ENCODE results near the gene MGP.

Gene MGP

DNA sequence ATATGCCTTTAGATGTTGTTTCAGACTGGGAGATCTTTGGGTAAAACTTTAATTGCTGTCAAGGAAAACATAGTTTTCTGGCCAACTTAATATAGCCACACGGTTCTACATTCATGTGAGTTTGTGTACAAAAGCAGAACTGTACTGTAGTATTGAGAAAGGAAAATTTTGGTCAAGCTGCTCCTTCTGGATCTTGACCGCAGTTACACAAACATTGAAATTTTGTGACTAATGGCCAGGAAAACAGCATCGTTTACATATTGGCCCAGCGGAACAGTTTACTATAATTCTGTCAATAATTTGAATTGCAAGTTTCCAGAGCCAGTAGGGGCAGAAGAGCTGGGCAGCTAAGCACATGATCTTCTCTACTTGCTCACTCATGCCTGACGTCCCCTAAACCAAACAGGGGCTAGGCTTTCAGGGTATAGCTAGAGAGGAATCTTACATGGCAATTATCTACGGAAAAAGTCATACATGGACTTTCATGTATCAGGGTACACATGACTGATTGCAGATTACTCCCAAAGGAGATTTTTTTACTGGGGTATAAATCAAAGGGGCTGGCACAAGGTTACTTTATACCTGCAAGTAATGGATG is 31.0 kb downstream of the MGP start:
- DNase-seq, result no peak

DNA sequence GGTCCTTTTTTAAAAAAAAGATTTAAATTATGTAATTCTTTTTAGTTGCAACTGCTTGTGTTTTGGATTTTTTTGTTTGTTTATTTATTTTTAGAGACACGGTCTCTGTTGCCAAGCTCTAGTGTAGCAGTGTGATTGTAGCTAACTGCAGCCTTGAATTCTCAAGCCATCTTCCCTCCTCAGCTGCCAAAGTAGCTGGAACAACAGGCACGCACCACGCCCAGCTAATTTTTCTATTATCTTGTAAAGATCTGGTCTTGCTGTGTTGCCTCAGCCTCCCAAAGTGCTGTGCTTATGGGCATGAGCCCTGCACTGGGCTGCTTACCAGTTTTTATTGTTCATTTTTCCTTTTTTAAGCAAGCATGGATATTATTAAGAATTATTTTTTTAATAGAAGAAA is 31.7 kb downstream of the MGP start:
- DNase-seq, result no peak

DNA sequence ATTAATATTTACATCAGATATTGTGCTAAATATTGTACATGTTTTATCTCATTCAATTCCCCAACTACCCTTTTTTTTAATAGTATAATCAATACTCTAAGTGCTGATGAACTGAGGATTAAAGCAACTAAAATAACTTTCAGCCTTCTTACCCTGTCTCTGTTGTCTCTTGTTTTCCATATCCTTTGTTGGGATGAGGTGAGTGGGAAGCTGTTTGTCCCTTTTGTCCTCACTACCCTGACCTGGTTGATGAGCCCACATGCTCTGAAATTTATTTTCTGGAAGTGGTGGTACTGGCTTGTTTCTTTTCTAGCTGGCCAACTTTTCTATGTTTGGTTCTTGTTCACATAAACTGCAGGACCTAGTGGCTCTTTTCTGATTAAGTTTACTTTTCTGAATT is 32.8 kb downstream of the MGP start:
- no peak for DNase-seq

DNA sequence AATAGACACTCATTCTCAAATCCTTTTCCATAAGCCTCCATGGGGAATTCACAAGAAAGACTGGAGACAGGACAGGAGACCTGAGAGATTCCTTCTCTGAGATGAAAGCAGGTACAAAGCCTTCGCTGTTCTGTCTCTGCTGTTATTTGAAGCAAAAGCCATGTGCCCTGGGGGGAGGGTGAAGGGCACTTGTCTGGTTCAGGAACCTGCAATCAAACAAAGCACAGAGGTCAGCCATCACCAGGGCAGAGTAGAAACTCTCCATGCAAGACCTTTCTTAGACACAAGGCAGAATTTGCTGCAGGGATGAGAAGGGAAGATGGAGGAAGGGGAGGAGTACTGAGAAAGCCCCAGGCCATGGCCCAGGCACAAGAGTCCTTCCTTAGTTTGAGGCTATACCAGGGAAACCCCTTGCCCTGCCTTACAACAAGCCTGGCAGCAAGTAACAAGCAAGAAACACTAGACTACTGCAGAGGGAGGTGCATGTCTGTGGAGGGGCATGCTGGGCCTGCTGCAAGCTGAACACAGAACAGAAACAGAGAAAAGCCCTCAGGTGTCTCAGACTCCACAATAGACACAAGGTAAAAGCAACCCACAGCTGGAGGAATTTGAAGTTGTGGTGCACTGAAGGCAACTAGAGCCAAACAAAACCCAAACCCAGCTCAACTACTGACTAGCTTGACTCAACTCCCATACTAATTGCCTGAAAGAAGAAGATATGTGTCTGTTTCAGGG is 34.6 kb downstream of the MGP start:
- no peak for DNase-seq

DNA sequence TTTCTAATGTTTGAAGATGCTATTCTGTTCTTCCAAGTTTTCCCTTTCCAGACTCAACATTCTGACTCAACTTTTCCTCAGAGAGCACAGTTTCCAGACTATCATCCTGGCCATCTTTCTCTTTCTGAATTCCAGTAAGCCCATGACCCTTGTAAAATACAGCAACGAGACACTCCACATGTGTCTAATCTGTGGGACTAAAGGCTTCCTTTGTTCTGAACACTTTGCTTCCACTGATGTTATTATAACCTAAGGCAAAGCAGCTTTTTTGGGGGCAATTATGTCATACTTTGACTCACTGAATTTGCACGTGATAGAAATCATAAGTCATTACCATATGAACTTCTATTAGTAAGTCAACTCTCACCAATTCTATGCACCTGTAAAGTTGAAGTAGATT is 36.0 kb downstream of the MGP start:
- no peak for DNase-seq

DNA sequence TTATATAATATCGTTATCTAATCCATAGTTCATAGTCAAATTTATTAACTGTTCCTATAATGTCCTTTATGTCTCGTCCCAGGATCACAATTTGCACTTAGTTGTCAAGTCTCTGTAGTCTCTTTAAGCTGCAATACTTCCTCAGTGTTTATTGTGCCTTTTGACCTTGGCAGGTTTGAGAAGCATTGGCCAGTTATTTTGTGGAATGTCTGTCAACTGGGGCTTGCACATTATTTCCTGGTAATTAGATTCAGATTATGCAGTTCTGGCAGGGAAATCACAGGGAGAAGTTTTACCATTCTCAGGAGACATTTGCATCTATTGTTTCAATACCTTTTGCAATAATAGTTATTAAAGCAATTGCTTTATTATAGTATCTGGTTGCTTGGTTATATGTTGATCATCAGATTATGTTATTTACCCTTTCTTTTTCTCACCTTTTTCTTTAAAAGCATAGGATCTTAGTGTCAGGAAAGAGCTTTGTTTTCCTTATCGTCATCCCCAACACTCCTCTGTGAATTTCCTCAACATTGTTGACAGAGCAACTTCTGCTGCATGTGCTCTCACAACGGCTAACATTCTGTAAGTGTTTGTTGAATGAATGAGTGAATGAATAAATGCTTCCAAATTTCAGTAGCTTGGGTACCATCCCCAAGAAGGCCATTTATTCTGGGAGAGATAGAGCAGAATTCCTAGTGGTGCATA is 38.6 kb downstream of the MGP start:
- no peak for DNase-seq

DNA sequence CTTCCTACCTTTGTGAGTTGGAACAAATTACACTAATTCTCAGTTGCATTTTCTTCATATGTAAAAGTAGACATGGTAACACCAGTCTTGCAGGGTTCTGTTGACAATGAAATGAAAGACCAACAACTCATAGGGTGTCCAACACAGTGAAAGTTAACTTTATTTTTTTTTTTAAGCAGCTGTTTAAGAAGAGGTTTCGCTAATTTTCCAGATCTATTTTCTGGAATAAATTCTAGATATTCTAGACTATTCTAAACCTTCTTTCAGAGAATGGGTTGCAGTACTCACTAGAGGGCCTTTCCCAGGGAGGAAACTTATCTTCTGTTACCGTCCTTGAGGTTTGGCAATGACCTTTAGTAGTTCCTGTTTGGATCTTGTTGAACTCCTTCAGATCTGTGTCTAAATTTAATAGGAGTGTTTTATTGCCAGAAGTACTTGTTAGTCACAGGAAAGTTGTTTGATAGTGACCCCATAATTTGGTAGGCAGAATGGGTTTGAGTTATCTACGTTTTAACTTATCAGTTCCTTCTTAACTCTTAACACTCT is 39.5 kb downstream of the MGP start:
- DNase-seq, result no peak

DNA sequence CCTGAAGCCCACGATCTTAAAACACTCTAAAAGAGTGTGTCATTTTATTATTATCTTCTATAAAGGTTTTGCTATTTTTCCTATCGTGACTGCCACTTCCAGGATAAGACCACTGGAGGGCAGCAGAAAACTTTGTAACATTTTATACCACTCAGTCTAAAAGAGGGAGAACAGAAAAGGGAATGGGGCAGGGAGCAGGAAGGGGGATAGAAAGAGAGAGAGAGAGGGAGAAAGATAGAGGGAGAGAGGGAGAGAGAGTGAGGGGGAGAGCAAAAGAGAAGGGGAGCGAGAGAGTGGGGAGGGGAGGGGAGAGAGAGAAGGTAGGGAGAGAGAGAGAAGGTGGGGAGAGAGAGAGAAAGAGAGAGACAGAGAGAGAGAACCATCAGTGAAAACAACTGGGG is 40.3 kb downstream of the MGP start:
- DNase-seq, result peak; percentile 32 to 55

DNA sequence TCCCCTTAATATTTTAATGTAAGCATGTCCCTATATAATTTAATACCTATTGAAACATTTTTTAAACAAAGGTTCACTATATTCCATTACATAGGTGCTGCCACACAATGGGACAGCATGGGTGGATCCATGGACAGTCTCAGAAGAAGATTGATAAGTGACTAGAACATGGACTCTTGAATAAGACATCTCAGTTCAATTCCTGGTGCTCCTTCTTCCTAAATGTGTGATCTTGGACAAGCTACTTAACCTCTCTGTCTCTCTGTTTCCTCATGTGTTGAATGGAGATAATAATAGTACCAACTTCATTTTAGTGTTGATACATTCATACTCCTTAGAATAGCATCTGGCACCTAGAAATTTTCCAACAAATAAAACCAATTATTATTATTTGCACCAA is 41.3 kb downstream of the MGP start:
- DNase-seq, result no peak

DNA sequence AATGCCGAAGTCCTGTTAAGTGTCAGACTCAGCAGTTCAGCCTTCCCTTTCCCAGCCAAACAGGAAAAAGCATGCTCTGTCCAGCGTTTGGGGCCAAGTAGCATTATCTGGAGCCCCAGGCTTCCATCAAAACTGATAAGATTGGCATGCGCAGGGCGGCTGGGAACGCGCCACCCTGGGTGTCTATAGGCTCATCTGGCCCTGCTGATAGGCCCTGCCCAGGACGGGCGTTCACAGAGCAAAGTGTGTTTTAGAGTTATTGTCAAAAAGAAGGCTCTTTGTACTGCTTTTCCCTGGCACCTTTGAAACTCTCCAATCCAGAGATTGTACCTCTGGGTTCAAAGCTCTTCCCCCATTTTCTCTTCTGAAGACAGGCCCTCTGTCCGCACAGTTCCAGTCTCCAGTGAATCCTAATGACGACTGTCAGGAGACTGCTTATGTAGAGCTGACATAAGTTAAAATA is 42.2 kb downstream of the MGP start, which contains the start of gene ART4:
Gene ART4 (minus strand): TSS at position 102 of the 463 bp plus-strand sequence. CDS start 413 bp downstream, outside the sequence.
- DNase-seq, result no peak

DNA sequence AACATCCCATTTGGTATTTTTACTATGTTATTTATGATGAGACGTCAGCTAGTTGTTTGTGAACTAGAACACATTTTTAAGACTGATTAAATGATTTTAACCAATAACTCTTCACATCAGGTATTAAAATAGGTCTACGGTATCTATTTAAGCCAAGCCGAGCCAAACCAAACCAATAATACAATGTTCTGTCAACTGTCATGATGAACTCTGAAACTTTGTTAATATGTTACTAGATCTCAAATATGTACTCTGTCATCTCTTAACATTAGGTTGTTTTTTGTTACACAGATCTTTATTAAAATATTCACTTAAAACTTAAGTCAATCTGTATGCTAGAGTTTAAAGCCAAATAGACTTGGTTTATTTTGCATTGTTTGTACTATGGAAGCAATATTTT is 43.3 kb downstream of the MGP start:
- no peak for DNase-seq

DNA sequence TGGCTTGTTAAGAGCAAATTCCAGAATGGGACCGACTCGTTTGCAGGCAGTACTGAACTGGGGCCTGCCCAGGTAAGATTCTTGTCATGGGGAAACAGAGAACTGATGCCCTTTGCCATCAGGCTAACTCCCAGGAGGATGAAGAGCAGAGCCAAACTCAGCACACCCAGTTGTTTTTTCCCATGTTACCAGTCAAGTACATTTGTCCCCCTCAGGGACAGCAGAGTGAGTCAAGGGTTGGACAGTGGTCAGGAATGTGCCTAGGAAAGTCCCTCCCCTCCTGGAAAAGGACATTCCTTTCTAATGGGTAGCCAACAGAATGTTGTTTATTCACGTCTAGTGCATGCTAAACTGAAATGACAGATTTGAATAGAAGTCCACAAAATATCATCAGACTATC is 43.9 kb downstream of the MGP start:
- no peak for DNase-seq

DNA sequence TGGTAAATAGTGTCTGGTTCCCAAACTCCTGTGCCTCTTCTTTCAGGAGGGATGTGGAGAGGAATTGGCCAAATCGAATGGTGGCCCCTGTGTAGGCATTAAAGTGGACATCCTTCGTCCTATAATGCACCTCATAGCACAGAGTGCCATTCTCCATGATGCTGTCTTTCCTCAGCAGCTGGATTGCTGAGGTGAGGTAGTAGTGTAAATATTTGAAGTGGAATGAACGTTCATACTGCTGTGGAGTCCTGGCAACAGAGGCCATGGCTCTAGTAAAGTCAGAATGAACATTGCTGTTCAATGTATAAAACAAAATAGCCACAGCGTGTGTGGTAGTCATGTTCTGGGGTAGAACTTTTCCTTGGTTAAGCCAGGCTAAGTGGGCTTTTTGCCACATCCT is 45.0 kb downstream of the MGP start:
- DNase-seq, result no peak

DNA sequence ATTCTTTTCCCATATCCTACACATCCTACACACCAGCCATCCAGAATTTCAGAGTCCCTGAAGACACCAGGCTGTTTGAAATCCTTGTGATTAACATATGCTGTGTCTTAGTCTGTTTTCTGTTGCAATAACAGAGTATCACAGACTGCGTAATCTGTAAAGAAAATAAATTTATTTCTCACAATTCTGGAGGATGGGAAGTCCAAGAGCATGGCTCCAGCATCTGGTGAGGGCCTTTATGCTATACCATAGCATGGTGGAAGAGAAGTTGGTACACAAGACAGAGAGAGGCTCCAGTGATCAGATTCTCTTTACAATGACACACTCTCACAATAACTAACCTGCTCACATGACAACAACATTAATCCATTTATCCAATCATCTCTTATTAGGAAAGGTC is 46.4 kb downstream of the MGP start:
- no peak for DNase-seq

DNA sequence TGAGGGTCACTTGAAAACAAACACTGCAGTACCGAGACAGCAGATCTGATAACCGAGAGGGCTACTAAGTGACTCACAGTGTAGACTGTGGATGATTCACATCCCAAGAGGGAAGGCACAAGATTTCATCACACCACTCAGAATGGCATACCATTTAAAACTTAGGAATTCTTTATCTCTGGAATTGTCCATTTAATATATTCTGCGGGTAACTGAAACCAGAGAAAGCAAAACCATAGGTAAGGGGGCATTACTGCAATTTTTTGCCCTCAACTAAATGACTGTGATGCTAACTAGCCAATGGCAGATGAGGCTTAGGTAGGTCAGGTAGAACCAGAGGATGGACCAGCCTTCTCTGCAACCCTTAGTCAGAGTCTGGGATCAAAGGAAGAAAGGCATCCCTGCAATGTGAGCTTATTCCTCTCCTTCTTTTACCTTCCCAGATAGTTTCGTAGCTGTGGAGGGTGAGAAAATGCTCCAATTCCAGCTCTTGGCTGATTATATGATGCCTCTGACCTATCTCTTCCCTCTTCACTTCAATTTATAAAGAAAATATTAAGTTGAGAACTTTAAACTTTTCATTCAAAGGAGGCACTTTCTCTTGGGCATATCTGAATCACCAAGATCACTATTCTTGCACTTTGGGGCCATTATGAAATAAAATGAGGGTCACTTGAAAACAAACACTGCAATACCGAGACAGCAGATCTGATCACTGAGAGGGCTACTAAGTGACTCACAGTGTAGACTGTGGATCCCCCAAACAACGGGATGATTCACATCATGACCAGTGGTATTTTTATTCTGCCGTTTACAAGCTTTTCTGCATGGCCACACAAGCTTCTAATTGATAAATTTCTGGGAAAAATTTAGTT is 49.1 kb downstream of the MGP start:
- DNase-seq, result no peak

DNA sequence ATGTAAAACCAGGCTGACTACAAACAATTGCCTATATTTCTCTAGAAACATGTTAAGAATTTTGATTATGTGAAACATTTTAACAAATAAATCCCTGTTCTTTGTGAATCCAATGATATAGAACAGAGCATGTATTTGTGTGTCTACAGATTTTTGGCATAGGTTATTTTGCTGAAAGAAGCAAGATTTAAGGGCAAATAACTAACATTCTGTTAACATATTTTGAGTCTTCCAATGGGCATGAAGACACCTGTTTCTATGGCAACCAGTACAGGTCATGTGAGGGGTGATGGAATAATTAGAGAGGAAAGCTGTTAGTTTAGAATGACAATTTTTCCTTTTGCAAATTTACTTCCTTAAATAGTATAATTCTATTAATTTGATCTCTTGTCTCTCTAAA is 51.1 kb downstream of the MGP start:
- DNase-seq, result no peak

DNA sequence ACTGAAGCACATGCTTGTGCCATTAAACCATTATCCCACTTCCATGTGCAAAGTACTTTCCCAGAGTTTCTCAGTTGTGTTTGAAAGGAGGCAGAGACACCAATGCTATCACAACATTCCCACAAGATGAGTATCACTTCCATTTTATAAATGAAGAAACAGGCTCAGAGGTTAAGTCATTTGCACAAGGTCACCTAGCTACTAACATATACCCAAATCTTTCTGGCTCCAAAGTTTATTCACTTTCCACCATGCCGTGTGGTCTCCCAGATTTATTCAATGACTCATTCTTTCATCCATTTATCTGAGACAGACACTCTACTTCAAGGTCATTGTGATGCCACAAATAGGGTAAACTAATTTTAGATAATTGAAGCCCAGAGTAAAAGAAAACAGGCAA is 51.7 kb downstream of the MGP start:
- DNase-seq, result no peak

DNA sequence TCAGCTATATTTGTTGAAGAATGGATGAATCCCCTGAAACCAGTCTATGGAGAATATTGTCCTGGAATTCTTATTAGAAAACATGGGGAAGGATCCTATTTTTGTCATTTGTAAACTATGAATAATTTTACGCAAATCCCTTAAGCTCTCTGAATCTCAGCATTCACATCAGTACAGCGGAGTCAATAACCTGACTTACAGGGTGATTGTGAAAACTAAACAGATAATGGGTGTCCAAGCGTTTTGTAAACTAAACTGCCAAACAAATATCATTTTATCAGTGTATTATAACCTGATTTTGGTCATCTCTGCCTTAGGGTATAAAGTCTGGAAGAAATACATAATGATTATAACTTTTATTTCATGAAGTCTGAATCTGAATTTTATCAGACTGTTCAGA is 52.3 kb downstream of the MGP start:
- no peak for DNase-seq
